IPS-20b (cell line): Measurements from ENCODE around the gene CDK19.

Experiments used
- H3K27ac ChIP-seq: one replicate; pipeline ENCODE4 v1.5.1; 2013; ENCODE audit warnings: low read length
- H3K27me3 ChIP-seq: 2 replicates; pipeline ENCODE4 v1.6.1; 2013; ENCODE audit warnings: mild to moderate bottlenecking, low read length, inconsistent platforms; ENCODE audit not compliant: insufficient read depth
- H3K36me3 ChIP-seq: 2 replicates; pipeline ENCODE4 v1.6.1; 2013; ENCODE audit warnings: low read depth, mild to moderate bottlenecking, inconsistent platforms, low read length, moderate library complexity; ENCODE audit not compliant: insufficient read depth
- H3K4me1 ChIP-seq: 2 replicates; pipeline ENCODE4 v1.6.1; 2013; ENCODE audit warnings: mild to moderate bottlenecking, control low read depth, inconsistent platforms, low read length, moderate library complexity; ENCODE audit not compliant: insufficient read depth
- H3K4me3 ChIP-seq: 2 replicates; pipeline ENCODE4 v1.5.1; 2013; ENCODE audit warnings: mild to moderate bottlenecking, low read length, inconsistent platforms
- H3K9ac ChIP-seq: 2 replicates; pipeline ENCODE4 v1.6.1; 2013; ENCODE audit warnings: low read depth, mild to moderate bottlenecking, inconsistent platforms, low read length, moderate library complexity
- H3K9me3 ChIP-seq: 2 replicates; pipeline ENCODE4 v1.6.1; 2013; ENCODE audit warnings: mild to moderate bottlenecking, low read depth, low read length, inconsistent platforms; ENCODE audit not compliant: insufficient read depth

Gene CDK19

GRCh38 chr6:110652520-110652919, 162.7 kb downstream of the CDK19 start:
- H3K4me3 ChIP-seq = no peak overlapping the region
- no peak overlapping the region for H3K27ac ChIP-seq
- H3K36me3 ChIP-seq = no peaks in the 10 kb centered on the region
- H3K4me1 ChIP-seq = peaks cover 12% of the 10 kb centered on the region; the same call in 1 of the 2 replicates
- H3K9ac ChIP-seq = no peak overlapping the region
- no peaks in the 10 kb centered on the region for H3K27me3 ChIP-seq
- no peaks in the 10 kb centered on the region for H3K9me3 ChIP-seq

DNA sequence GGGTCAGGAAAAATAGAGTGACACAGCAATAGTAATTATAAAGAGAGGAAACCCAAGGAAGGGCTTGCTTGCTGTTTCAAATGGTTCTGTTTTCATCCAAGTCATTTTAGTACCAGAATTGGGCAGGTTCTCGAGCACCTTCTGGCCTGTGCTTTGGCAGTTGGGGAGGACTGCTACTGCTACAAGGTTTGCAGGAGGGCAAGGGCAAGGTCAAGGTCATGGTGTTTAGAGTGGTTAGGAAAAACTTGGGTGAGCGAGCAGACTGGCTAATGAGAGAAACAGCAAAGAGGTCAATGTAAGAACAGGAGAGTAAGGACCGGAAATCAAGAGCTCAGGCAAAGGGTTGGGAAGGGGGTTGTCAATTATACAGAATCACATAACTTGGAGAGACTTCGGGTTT, 164.5 kb downstream of the CDK19 start:
- Histone ChIP-seq H3K4me3 (no peak overlapping the region), H3K27me3 (no peaks in the 10 kb centered on the region), H3K4me1 (no peaks in the 10 kb centered on the region), H3K36me3 (no peaks in the 10 kb centered on the region), H3K9ac (no peak overlapping the region), H3K27ac (no peak overlapping the region), H3K9me3 (no peaks in the 10 kb centered on the region)

DNA sequence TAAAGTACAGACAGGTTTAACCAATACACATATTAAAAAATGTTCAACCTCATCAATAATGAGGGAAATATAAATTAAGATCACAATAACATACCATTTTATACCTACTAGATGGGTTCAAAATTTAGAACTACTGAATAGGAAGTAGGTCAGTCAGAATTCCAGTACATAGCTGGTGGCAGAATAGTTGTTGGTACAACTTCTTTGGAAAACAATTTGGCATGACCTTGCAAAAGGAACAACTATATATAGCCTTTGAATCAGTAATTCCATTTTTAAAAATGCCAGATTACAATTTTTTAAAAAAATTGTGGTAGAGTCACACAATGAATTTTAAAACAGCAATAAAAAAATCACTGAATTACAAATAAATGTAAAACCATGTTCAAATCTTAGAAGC, 165.6 kb downstream of the CDK19 start:
- Histone ChIP-seq H3K27me3 (no peaks in the 10 kb centered on the region), H3K9ac (no peak overlapping the region), H3K9me3 (no peaks in the 10 kb centered on the region), H3K27ac (no peak overlapping the region), H3K4me3 (no peak overlapping the region), H3K4me1 (no peaks in the 10 kb centered on the region), H3K36me3 (no peaks in the 10 kb centered on the region)

DNA sequence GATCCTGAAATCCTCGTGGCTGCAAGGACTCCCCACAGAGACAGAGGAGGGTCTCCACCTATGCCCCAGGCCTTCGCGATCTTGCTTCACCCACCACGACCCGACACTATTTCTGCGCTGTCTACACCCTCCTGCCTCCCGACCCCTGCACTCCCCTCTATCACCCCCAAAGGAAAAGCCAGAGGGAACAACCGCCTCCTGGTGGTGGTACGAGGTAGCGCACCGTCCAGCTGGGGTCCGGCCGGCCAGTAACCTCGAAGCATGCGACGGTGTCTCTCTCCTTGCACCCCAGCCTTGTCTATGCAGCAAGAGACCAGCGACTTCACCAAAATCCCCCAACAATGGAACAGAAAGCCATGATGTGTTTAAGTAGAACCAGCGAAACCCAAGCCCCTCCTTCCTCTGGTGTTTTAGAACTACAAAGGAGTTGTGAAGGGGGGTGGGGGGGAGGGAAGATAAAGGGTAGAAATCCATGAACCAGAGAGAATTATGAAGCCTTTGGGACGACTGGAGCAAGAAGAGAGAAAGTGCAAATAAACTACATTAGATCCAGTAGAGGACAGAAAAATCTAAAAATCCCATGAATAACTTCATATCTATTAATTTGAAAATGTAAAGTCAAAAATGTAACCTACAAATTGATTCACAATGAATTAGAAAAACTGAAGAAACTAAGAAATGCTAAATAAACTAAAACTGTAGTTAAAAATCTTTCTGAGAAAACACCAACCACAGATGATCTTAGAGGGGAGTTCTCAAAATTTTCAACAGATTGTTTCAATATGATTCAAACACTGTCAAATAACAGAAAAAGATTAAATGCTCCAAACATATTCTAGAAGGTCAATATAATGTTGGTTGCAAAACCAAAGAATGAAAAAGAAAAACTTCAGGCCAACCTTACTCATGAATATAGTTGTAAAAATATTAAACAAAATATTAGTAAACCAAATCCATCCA, 168.0 kb downstream of the CDK19 start:
- Histone ChIP-seq H3K4me3 (no peak overlapping the region), H3K4me1 (no peaks in the 10 kb centered on the region), H3K27me3 (no peaks in the 10 kb centered on the region), H3K9me3 (no peaks in the 10 kb centered on the region), H3K36me3 (no peaks in the 10 kb centered on the region), H3K27ac (no peak overlapping the region), H3K9ac (no peak overlapping the region)

DNA sequence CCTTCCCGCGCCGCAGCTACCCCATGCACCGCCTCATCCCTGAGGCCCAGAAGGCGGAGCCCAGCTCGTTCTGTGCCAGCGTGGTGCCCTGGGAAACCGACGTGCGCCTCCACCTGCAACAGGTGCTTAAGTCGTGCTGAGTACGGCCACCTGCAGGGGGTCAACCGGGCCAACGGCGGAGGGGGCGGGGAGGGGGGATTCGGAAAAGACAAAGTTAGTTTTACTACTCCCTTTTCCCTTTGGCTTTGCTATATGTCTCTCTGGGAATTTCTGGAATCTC, 168.9 kb downstream of the CDK19 start:
- Histone ChIP-seq H3K27ac (no peak overlapping the region), H3K9ac (no peak overlapping the region), H3K36me3 (no peaks in the 10 kb centered on the region), H3K9me3 (no peaks in the 10 kb centered on the region), H3K27me3 (no peaks in the 10 kb centered on the region), H3K4me1 (no peaks in the 10 kb centered on the region), H3K4me3 (no peak overlapping the region)

DNA sequence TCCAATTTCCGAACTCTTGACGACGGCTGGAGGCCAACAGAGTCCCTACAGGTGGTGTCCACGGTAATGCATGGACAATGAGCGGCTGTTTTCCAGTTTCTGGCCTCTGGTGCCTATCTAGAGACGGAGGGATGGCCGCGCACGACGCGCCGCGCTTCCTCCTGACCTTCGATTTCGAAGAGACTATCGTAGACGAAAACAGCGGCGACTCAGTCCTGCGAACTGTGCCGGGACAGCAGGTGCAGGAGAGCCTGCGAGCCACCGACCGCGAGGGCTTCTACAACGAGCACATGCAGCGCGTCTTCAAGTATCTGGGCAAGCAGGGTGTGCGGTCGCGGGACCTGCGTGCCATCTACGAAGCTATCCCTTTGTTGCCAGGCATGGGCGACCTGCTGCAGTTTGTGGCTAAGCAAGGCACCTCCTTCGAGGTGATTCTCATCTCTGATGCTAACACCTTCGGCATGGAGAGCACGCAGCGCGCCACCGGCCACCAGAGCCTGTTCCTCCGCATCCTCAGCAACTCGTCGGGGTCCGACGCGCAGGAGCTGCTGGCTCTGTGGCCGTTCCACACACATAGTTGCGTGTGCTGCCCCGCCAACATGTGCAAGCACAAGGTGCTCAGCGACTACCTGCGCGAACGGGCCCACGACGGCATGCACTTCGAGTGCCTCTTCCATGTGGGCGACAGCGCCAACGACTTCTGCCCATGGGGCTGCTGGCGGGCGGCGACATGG, 169.4 kb downstream of the CDK19 start:
- Histone ChIP-seq H3K27ac (no peak overlapping the region), H3K4me1 (no peaks in the 10 kb centered on the region), H3K9ac (no peak overlapping the region), H3K9me3 (no peaks in the 10 kb centered on the region), H3K36me3 (no peaks in the 10 kb centered on the region), H3K4me3 (no peak overlapping the region), H3K27me3 (no peaks in the 10 kb centered on the region)

DNA sequence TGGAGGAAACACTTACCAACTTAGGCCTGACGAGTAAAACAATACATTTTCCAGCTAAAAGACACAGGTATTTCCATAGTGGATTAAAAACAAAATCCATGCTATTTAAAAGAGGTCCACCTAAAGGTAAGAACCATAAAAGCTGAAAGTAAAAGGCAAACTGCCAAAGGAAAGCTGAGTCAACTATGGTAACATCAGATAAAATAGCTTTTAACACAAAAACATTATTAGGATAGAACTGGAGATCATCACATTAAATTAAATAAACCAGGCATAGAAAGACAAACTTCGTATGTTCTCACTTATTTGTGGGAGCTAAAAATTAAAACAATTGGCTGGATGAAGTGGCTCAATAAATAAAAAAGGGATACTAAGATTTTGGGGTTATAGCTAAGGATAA, 172.1 kb downstream of the CDK19 start:
- H3K9ac ChIP-seq = no peak overlapping the region
- no peak overlapping the region for H3K27ac ChIP-seq
- H3K4me1 ChIP-seq = no peaks in the 10 kb centered on the region
- no peaks in the 10 kb centered on the region for H3K9me3 ChIP-seq
- no peaks in the 10 kb centered on the region for H3K27me3 ChIP-seq
- H3K36me3 ChIP-seq = no peaks in the 10 kb centered on the region
- H3K4me3 ChIP-seq = no peak overlapping the region

- H3K9me3 ChIP-seq = no peaks in the 10 kb centered on the region
- H3K9ac ChIP-seq = no peak overlapping the region
- no peaks in the 10 kb centered on the region for H3K4me1 ChIP-seq
- no peak overlapping the region for H3K27ac ChIP-seq
- H3K27me3 ChIP-seq = no peaks in the 10 kb centered on the region
- no peak overlapping the region for H3K4me3 ChIP-seq
- no peaks in the 10 kb centered on the region for H3K36me3 ChIP-seq
These were observed 172.6 kb downstream of the CDK19 start for GRCh38 chr6:110642711-110643110.

DNA sequence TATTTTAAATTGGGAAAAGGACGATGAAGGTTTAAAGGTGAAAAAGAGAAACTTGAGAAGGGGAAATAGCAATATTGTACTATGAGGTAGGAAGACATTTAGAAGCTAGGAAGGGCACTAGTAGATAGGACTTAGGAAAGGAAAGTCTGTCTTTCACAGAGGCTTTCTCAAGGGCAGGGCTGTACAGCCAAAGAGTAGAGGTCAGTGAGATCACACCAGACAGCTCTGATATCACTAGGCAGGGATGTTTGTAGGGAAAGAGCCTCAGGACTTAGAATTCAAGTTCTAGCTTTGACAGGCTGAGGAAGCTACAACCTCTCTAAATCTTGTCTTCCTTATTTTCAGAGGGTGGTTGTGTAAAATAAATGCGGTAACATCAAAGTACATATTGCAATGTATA, 178.5 kb downstream of the CDK19 start:
- H3K36me3 ChIP-seq = no peaks in the 10 kb centered on the region
- H3K4me3 ChIP-seq = no peak overlapping the region
- no peaks in the 10 kb centered on the region for H3K9me3 ChIP-seq
- no peak overlapping the region for H3K27ac ChIP-seq
- H3K9ac ChIP-seq = no peak overlapping the region
- H3K27me3 ChIP-seq = no peaks in the 10 kb centered on the region
- H3K4me1 ChIP-seq = peaks cover 3% of the 10 kb centered on the region; the same call in 1 of the 2 replicates

GRCh38 chr6:110635096-110635495, 180.2 kb downstream of the CDK19 start:
- H3K9me3 ChIP-seq = no peaks in the 10 kb centered on the region
- no peaks in the 10 kb centered on the region for H3K27me3 ChIP-seq
- H3K27ac ChIP-seq = no peak overlapping the region
- peaks cover 3% of the 10 kb centered on the region; the same call in 1 of the 2 replicates for H3K4me1 ChIP-seq
- H3K9ac ChIP-seq = no peak overlapping the region
- H3K4me3 ChIP-seq = no peak overlapping the region
- H3K36me3 ChIP-seq = no peaks in the 10 kb centered on the region

DNA sequence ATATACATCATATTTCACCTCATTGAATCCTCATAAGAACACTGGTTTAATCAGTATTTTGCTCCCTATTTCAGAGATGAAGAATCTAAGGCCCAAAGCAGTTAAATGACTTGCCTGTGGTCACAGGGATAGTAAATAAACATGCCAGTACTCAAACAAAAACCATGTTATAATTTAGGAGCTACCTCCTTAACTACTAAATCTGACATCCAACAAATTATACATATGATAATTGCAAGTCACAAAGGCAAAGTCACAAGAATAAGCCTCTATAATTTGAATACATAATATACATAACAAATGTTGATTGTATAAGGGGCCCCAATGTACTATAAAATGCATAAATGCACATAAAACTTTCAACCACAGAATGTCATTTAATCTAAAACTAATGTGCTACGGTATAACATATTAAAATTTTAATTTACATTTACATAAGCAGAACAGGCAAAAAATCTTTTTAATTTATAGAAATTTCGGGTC, 181.5 kb downstream of the CDK19 start:
- H3K9me3 ChIP-seq = no peaks in the 10 kb centered on the region
- H3K27me3 ChIP-seq = no peaks in the 10 kb centered on the region
- no peaks in the 10 kb centered on the region for H3K36me3 ChIP-seq

GRCh38 chr6:110629153-110629552, 186.1 kb downstream of the CDK19 start:
- no peak overlapping the region for H3K9ac ChIP-seq
- H3K27me3 ChIP-seq = no peaks in the 10 kb centered on the region
- H3K36me3 ChIP-seq = no peaks in the 10 kb centered on the region
- no peak overlapping the region for H3K27ac ChIP-seq
- no peaks in the 10 kb centered on the region for H3K4me1 ChIP-seq
- no peaks in the 10 kb centered on the region for H3K9me3 ChIP-seq
- H3K4me3 ChIP-seq = no peak overlapping the region

More for the DNA sequence above, 181.5 kb downstream of the CDK19 start:
- Histone ChIP-seq H3K4me1 (peaks cover 3% of the 10 kb centered on the region; the same call in 1 of the 2 replicates), H3K27ac (no peak overlapping the region), H3K9ac (no peak overlapping the region), H3K4me3 (no peak overlapping the region)
